OCI-M2 (cell line): ENCODE results near the gene PHF12.

ENCODE experiments used
- DNase-seq: peaks from one replicate; lab custom pipeline; 2025; ENCODE audit not compliant: unreplicated experiment; lab: John Stamatoyannopoulos, UW

PHF12 gene

DNA sequence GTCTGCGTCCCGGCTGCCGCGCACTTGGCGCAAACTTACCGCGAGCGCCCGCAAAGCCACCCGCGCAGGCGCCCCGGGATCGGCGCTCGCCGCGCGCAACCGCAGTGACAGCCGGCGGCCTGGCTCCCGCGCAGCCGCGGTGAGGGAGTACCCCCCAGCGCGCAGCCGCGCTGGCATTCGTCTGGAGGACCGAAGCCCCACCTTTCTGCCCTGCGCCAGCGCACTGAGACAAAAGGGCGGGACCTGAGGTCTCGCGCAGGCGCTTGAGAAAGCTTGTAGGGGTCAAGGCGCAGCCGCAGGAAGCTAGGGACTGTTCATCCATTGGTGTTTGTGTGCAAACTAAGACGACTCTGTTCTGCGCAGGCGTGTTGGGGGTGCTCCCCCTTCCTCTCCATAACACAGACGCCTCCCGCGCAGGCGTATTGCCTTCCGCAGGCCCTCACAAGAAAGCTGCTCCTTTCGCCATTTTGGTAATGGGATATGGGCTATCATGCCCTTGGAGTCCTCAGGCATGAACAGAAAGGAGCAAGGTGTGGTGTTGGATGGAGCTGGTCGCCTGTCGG, at the start of gene PHF12:
Gene PHF12, minus strand, starts transcription at position 91 of the 563 bp plus-strand sequence. CDS start 558 bp downstream, outside the sequence.
- DNase-seq: peak; percentile 95

DNA sequence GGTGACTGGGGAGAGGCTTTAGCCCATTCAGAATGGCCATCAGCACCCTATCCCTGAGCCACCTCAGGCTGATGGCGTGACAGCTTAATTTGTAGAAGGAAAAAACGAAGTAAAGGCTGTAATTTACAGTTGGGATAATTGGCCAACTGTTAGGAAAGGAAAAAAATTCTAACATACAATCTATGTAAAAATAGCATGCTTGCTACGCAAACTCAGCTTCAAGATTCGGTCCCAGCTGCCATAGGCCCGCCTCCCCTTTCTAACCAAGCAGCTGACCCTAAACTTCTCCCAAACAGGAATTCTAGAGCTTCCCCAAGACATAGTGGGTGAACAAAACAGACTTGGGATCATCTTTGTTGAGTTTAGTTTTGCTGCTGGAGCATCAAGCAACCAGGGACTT, 49.7 kb upstream of the PHF12 start:
- DNase-seq: no peak

- no peak for DNase-seq
Observed at GRCh38 chr17:28999206-28999605, 47.9 kb upstream of the PHF12 start.

- no peak for DNase-seq
Observed at GRCh38 chr17:28997806-28998205, 46.5 kb upstream of the PHF12 start.

DNA sequence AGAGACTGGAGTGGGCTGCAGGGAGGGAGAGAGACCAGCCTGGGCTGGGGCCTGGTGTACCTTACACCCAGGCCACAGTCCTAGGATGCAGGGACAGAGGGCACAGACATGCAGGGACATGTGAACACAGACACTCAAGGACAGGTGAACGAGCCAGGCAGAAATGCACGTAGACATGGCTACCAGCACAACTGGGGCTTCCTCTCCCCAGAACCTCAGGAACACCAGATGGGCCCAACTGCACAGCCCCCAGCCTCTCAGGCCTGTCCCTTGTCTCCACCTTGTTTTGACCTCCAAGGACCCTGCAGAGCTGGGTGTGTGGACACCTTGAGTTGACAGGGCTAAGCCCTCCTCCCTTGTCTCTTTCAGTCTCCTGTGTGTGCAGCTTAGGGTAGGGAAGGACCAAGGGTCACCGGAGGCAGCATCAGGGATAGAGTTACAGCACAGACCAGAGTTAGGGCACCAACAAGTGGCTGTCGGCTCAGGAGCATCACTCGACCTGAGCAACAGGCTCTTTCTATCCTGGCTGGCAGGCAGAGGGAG, 45.3 kb upstream of the PHF12 start:
- DNase-seq: no peak

DNA sequence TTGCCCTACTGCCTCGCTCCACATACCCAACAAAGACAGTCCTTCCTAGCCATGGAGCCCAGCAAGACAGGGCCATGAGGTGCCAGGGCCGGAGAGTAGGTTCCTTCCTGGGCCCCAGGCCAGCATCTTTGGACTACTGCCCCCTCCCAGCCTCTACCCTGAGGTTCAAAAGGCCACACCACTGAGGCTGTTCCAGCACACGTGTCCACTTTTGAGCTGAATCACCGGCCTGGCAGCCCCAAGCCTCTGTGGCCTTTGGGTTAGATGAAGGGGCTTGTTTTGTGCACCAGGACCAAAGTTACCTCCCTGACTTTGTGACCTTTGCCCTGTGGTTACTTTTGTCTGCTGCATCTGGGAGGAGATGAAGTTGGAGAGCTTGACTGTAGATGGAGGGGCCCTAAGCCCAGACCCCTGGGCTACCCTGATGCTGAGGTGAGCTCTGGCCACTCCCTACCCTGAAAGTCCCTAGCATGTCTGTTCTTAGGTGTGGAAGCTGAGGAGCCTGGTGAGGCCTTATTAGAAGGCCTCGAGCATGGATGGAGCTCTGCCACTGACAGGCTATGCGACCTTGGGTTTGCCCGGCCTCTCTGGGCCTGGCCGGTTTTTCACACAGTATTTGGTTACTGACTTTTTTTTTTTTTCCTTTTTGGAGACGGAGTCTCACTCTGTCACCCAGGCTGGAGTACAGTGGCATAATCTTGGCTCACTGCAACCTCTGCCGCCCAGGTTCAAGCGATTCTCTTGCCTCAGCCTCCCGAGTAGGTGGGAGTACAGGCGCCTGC, 42.5 kb upstream of the PHF12 start:
- DNase-seq: no peak

GRCh38 chr17:28992625-28993600, 41.6 kb upstream of the PHF12 start:
- DNase-seq: no peak

DNA sequence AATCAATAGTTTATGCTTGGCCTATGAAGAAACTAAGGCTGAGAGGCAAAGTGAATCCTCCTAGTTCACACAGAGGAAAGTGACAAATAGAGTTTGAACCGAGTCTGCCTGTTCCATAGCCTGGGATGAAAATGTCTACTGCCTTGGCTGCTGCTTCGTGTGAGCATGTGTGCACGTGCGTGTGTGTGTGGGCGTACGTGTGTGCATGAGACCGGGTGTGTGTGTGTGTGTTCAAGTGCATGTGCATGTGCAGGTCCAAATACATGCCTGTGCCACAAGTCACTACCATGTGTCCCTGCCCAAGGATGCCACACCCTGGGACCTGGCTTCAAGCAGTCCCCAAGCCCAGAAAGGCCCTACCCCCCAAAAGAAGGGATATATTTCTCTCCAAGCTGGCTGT, 40.9 kb upstream of the PHF12 start:
- no peak for DNase-seq

- DNase-seq: no peak
Observed at GRCh38 chr17:28991779-28992178, 40.5 kb upstream of the PHF12 start.

DNA sequence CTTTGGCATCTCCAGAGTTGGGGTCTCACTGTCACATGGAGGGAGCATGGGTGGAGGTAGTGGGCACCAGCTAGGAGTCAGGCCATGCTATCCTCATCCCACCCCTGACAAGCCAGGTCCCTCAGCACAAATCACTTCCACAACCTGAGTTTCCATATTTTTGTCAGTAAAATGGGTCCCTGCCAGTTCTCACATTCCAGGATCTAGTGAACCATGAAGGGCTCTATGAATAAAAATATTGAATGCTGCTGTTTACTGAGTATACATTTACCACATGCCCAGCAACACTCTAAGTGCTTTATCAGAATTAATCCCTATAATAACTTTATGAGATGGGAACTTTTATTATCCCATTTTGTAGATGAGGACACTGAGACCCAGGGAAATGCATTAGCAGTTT, 37.7 kb upstream of the PHF12 start:
- no peak for DNase-seq

- DNase-seq: no peak
Observed at GRCh38 chr17:28988475-28988874, 37.2 kb upstream of the PHF12 start.

DNA sequence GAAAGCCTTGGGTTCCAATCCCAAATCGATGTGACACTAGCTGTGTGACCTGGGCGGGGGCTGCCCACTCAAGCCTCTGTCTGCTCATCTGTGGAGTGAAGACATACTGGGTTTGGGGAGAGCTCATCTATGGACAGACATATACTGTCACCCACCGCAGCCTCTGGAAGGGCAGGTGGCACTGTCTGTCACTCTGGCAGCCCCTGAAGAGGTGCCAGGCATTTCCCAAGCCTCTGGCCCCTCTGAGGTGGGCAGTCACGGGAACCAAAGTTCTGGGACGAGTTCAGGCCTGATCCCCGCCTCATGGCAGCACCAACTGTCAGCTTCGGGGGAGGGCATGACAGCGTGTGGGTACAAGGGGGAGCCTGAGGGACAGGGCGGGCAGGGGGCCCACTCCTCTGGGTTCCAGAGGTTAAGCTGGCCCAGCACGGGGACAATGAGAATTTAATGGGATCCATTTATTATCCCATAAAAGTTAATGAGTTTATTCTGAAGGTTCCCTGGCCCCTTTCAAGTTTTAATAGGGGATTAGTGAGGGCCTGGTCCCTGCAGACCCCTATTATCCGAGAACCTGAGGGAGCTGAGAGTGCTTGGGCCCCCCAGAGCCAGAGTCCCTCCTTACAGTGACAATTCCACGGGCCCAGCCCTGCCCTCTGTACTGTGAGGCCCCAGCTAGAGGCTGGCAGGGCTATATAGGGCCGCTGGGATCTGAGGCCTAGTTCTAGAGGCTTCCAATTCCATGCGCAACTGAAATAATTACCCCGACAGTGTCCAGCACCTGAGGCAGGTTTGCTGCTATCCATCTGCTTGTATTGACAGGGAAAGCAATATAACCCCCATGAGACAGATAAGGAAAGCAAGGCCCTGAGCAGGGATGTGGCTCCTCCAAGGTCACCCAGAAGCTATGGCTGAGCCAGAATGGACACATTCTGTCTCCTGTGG, 35.7 kb upstream of the PHF12 start:
- DNase-seq: no peak

- DNase-seq: no peak
Observed at GRCh38 chr17:28985950-28986713, 34.8 kb upstream of the PHF12 start.

DNA sequence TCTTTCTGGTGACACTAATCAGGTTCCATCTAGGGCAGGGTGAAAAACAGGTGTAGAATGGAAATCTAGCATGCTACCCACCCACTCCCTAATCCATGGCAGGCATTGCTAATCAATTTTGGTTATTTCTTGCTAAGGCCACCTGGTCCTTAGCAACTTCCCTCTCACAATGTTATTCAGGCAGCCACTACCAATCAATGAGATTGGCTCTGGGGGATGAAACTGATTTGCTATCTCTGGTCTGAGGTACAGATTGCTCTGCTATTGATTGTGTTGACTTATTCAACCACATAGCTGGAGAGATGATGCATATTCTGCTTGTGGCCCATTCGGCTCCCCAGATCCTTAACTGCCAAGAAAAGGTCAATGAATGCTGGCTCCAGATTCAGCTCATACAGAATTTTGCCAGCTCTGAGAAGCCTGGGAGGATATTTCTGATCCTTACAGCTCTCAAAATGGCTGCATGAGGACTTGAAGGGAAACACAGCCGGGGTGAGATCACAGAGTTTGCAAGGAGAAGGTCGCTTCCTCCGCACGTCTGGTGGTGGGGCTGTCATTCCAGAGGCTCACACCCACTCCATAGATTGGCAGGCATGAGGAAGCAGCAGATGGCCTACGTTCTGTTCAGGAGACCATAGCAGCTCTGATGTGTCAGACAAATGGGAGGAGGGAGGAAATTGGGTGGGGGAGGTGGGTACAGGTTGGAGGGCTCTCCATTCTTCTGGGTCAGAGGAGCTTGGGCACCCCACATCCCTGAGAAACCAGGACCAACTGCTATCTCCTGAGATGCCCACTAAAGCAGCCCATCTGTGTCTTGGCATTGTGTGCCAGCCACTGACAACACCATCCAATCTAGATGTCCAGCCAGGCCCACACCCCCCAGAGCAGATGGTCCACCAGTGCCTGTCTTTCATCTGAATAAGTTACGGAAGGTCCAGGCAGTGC, 32.2 kb upstream of the PHF12 start:
- DNase-seq: no peak

DNA sequence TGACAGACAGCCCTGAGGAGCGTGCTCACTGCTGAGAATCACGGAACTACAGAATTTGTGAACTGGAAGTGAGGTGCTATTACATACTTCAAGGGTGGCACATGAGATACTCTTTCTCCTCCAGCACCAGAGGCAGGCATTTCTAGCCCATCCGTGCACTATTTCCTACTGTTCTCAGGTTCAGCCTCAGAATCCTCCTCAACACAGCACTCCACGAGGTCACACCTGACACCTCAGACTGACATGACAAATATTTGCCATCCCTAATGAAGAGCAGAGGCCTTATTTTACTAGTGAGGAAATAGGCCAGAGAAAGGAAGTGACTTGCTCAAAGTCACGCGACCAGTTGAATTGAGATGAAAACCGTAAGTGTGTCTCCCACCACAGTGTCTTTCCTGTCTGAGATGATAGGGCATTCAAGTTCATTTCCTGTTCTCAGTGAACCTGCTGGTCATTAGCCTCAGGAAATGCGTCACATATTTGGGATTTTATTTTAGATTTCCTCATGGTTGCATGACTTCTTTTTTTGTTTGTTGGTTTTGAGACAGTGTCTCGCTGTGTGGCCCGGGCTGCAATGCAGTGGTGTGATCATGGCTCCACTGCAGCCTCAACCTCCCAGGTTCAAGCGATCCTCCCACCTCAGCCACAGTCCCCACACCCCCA, 30.9 kb upstream of the PHF12 start:
- no peak for DNase-seq

- DNase-seq: no peak
Observed at GRCh38 chr17:28978356-28978964, 27.1 kb upstream of the PHF12 start.

GRCh38 chr17:28977659-28978355, 26.5 kb upstream of the PHF12 start:
- no peak for DNase-seq
